HG02642 (cell line): Measurements from ENCODE around the gene PIK3AP1.

Source experiments
- ATAC-seq: cut with Tn5 transposase; IDR thresholded peaks from one replicate; pipeline ENCODE4 v1.9.1; 2021; ENCODE audit warnings: mild to moderate bottlenecking; ENCODE audit not compliant: unreplicated experiment, poor library complexity

The PIK3AP1 gene

DNA sequence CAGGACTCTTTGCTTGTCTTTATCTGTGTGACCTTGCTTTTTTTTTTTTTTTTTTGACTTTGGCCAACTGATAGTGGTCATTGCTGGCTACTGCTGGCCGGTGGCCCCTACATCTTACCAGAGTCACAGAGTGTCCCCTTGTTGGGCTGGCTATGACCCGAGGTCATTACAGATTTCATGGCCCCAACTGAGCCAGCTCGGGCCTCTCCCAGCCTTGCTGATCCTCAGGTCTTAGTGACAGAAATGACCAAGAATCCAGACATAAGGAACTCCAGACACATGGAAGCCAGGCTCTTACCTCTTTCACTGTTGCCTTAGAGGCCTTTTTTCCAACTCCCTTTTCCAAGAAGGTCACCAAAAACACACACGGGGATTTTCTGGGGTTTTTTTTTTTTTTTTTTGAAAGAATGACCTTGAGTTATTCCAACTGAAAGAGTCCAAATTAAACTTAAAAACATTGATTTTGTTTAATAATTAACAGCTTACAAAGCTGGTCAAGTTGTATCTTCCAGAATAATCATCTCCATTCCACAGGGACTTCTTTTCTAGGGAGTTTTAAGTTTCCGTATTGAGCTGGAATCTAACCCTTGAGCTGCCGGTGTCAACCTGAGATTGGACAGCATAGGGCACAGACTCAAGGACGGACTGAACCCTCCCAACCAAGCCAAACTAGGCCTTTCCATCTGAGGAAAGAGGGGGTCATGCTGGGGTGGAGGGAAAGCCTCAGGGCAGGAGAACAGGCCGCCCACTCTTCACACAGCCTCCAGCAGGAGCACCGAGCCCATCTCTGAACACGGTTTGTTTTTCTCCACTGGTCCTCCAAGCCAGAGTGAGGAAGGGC lies 43.8 kb downstream of the PIK3AP1 start:
- ATAC-seq: no peak

DNA sequence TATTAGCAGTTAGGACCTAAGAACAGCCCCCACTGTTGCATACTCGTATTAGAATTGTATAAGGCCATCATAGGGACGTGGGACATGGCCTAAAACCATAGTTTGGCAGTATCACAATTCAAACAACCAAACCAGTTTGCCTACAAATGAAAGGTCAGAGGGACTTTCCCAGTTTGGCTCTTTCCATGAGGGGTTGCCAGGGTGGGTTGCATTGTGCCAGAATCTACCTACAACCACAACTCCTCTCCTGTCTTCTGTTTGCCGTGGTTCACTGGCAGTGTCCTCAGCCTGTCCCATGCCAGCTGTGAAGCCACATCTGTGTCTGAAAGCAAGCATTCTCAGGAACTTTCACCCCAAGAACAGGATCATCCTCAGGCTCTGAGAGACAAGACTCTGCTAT lies 44.5 kb downstream of the PIK3AP1 start:
- no peak for ATAC-seq

DNA sequence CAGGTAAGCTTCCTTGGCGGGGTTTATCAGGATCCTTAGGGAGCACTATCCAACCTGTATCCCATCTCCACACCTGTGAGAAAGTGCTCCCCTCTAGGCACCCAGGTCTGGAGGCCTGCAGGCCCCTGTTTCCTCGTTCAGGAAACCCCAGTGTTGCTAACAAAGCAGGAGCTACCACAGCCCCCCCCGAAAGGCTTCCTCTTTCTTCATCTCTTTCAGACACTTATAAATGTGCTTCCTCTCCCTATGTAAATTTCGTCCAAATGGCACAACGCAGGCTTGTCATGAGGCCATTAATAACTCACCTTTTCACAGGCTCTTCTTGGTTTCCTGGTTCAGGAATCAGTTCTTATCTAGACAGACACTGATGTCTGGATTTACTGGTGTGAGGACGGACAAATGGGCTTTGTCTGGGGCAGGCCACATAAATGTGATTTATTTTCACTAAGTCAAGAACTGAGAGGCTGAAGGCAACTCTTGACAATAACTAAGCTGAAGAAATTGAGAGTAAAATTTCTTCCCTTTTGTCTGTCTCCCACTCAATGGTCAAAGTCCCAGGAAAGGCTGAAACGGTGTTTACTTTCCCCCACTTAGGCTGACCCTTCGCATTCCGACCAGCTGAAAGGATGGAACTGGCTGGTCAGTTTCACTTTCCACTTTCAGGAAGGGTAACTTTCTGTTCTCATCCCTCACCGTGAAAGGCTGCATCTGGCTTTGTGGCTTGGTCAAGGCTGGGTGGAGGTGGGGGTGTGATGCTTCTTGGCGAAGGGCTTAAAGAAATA lies 46.8 kb downstream of the PIK3AP1 start:
- ATAC-seq: peak; percentile 70

DNA sequence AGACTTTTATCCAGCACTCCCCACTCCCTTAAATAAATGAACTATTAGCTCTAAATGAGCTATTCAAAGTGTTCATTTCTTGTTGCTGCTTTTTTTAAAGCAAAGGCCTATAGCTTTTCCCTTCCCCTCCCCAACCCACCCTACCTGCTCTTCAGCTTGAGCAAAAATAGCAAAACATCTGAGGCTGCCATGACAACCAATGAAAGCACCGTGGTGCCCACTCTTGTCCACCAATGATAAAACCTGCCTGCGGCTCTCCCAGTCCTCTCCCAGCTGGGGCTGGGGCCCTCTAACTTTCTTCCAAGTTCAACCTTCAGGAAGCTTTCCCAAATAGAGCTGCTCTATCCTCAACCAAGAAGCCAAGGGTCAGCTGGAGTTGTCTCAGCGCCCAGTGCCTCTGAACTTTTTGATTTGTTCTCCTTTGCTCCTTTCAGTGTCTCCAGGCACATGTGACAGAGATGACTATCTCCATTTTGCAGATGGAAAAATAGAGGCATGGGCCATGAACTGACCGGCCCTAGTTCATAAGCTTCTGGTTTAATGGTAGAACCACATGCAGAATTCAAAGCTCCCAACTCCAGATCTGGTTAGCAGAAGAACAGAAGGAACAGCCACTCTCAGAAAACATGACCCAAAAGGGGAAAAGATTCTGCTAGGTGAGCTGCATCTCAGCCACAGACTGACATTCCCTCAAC lies 47.7 kb downstream of the PIK3AP1 start:
- no peak for ATAC-seq

DNA sequence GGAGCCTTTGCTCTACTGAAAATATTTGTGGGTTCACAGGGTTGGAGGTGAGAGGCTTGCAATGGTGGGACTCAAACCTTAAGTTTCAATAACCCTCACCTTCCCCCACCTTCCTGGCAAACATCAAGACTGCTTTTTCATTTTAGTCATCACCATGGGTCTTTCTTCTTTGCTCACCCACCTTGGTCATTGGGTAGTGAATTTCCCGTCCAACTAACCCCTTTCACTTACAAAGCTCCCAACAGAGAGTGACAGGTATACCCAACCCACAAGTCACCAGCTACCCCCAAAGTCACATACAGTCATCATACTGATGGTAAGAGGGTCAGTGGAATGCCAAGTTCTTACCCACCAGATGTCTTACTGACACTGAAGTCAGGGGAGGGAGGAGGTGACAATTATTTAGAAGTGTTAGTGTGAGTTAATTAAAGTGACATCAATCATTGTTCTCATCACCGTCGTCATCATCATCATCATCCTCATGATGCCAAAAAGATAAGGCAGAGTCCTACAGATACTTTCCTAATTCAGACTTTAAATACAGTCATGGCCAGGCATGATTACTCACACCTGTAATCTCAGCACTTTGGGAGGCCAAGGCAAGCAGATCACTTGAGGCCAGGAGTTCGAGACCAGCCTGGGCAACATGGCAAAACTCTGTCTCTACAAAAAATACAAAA lies 49.0 kb downstream of the PIK3AP1 start:
- ATAC-seq: no peak

DNA sequence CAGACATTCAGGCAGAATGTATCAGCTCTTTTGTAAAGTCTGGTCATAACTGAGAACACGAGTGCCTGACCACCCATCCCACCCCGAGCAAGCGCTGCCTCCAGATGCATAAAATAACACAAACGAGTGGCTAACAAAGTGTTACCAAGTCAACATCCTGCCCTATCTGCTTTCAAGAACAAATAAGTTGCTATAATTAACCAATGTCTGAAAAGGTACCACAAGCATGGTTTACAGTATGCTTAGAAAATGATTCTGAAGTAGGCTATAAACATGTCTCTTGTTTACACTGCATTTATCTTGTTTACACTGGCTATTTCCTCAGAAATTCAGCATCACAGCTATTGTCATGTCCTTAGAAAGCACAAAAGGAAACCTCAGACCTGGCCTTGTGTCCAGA lies 49.5 kb downstream of the PIK3AP1 start:
- no peak for ATAC-seq

DNA sequence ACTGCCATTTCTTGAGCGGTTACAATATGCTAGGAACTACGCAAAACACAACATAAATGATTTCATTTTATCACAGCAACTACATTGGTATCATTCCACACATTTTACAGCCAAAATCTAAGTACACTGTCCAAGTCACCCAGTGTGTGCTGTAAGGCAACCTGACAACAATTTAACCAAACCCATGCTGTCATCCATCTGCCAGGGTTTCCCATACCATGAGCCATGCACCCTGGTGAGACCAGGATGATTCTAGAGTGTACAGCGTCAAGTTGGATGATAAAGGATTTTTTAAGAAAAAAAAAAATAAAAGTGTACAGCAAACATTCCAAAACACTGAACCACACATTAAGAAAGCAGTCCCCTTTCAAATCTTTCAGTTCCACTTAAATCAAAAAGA lies 52.9 kb downstream of the PIK3AP1 start:
- ATAC-seq: no peak

DNA sequence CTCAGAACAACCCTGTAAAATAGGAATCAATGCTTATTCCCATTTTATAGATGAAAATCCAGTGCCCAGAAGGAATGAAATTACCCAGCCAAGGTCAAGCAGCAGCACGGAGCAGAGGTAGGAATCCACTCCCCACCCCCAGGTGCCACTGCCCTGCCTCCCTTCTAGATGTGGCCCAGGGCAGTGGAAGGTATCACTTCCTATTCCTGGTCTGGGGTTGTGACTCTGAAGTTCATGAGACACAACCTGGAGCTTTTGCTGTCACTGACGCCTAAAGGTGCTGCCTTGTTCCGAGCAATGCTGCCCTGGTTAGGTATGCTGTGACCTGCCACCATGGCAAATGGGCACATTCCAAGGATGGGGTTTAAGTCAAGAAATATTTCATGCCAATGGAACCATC lies 53.6 kb downstream of the PIK3AP1 start:
- ATAC-seq: no peak

DNA sequence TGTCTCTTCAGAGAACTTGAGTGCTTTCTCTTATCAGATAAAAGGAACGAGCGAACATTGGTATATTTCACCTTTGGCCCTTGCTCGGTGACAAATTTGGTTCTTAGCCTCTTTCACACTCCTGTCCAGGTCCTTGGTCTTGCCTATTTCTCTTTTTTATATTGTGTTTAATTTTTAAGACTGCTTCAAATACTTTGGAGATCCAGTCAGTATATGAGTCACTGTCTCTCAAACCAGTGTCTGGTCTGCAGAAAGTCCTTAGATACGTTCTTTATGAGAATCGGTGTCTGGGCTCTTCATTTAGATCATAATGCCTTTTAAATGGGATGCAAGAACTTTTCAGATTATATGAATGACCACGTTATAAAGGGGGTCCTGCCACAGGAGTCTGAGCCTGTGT lies 55.0 kb downstream of the PIK3AP1 start:
- ATAC-seq: no peak

DNA sequence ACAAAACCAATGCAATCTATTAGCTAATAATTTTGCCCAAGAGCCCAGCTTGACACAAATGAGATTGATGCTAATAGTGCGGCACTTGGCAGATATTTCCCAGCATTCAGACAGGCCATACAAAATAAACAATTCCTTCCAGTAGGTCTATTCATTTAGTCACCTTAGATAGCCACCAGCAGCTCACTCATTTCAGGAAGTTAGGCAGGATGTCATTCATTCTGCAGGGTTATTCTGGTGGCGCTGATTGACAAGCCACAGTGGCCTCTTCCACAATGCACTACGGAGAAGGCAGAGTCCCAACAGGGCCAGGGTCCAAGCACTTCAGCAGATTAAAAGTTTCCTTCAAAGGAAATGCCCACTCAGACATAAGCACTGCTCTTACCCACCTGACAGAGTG lies 55.8 kb downstream of the PIK3AP1 start:
- no peak for ATAC-seq

DNA sequence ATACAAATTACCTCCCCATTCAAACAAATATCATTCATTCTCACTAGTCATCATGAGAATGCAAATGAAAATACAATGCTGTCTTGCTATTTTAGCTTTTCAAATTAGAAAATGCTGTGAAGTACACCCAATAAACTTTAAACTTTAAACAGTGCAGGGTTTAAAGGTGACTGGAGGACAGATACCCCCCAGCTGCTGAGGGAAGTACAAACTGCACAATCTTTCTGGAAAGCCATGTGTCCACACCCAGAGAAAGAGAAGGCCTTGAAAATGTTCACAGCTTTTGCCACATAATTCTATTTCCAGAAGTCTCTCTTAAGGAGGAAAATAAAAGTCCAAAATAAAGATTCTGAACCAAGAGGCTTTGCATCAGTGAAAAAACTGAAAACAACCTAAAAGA lies 56.5 kb downstream of the PIK3AP1 start:
- ATAC-seq: no peak

DNA sequence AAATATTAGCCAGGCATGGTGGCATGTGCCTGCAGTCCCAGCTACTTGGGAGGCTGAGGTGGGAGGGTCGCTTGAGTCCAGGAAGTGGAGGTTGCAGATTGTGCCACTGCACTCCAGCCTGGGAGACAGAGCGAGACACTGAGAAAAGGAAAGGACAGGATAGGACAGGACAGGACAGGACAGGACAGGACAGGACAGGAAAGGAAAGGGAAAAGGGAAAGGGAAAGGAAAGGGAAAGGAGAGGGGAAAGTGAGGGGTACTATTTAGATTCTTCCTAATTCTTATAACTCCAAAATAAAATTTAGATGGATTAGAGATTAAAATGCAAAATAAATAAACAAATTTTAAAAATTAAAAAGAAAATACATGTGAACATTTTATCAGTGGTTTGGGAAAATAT lies 58.7 kb downstream of the PIK3AP1 start:
- no peak for ATAC-seq

DNA sequence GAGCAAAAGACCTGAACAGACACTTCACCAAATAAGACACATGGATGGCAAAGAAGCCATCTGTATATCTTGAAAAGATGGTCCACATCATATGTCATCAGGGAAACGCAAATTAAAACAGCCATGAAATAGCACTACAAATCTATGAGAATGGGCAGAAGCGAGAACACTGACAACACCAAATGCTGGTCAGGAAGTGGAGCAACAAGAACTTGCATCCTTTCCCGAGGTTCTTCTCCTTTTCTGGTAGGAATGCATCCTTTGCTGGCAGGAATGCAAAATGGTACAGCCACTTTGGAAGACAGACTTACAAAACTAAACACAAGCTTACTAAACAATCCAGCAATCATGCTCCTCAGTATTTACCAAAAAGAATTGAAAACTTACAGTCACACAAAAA lies 60.0 kb downstream of the PIK3AP1 start:
- no peak for ATAC-seq

DNA sequence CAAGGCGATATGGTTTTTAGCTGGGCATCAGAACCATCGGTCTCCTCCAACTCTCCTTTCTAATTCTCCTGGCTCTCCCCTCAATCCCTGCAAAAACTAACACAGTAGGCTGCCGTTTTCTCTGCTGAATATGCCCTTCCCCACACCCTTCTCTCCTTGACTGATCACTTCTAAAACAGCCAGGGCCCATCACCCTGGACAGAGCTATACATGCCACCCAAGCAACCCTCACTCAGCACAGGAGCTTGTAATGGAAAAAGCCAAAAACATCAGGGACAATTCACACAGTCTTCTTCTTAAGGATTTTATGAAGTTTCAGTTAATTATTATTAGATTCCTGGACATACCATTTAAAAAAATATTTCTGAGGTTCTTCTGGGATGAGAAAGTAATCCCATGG lies 61.5 kb downstream of the PIK3AP1 start:
- no peak for ATAC-seq

DNA sequence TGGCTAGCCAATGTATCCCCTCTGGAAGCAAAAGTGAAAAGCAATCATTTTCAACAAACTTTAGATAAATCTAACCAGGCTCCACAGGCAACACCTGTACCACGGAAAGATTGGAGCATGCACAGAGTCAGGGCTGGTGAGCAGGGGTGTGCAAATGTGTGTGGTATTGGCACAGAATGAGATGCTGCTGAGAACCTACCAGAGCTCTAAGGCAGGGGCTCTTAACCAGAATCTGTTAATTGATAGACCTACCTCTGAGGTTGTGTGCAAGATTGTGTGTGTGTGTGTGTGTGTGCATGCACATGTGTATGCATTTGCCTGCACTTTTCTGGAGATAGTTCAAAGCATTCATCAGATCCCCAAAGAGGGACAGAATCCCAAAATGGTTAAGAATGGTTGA lies 62.9 kb downstream of the PIK3AP1 start:
- no peak for ATAC-seq

DNA sequence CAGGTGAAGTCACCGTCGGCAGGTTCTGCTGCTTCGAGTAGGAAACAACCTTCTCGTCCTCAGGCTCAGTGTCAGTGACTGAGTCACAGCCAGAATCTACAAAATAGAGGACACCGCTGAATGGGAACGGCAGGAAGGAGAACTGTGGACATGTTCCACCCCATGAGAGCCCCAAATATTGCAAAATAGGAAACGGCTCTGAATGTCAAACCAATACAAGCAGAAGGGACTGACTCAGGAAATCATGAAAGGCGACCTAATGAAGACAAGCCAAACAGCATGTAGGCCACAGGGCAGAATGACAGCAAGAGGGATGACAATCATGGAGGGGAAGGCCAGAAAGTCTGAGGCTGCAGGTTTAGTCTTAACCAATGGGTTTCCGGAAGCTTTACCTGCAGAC lies 63.5 kb downstream of the PIK3AP1 start:
- no peak for ATAC-seq

DNA sequence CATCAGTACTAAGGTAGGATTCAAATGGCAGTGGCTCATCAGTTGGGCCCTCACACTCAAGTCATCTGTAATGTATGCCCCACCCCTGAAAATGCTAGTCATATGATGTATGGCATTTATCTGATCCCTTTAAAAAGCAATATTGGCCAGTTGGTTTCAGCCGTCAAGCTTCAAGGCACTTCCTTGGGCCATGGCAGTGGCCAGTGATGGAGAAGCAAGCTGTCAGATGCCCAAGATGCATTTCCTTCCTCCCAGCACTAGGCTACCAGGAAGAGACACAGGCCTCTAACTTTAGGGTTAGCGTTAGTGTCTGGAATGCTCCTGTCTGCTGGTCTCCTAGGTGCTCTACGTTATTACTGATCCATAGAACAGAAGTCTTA lies 64.1 kb downstream of the PIK3AP1 start:
- ATAC-seq: no peak

DNA sequence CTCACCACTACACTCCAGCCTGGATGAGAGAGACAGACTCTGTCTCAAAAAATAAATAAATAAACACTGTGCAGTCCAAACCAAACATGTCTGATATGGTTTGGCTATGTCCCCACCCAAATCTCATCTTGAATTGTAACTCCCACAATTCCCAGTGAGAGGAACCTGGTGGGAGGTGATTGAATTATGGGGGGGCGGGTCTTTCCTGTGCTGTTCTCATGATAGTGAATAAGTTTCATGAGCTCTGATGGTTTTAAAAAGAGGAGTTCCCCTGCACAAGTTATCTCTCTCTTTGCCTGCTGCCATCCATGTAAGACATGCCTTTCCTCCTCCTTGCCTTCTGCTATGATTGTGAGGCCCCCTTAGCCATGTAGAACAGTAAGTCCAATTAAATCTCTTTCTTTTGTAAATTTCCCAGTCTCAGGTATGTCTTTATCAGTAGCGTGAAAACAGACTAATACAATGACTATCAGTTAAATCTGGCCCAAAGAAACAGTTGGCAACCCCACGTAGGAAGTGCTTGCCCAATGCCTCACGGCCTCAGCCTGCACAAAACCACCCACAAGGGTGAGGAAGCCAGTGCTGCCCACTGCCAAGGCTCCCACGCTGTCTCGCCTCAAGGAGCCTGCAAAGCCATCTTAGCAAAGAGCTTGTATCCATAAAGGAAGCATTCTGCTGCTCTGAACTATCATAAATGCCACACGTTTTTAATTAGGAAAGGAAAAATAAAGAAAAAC lies 64.7 kb downstream of the PIK3AP1 start:
- ATAC-seq: no peak

DNA sequence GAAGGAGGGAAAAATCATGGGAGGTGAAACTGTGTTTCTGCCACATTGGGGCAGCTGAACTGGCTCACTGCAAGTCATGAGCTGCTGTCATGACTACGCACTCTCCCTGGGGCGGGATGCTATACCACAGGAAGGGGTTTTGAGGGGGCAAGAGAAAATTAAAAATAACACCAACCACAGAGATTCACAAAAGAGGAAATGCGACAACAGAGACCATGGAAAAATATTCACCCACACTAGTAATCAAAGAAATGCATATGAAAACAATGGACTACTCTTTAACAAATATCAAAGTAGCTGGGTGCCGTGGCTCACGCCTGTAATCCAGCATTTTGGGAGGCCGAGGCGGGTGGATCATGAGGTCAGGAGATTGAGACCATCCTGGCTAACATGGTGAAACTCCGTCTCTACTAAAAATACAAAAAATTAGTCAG lies 68.3 kb downstream of the PIK3AP1 start:
- ATAC-seq: peak; percentile 69

DNA sequence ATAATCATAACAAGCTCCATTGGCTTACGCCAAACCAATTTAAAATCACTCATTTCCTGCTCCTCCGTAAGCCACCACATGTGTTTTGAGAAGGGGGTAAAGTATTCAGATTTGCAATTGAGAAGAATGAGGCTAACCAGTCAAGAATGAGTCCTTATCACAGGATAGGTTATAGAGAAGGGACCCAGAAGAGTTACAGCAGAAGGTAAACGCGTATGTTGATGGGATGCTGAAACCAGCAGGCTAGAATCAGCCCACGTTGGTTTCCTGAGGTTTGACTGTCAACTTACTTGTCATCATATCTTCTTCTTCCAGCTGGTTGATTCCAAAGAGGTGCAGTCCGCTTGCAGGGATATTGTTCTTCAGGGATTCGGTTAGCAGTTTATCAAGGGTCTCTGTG lies 69.4 kb downstream of the PIK3AP1 start:
- ATAC-seq: no peak
